Upper lobe of left lung (tissue), 6 donors: ENCODE measurements around the gene NHLRC4. TPM values are rescaled to one million over a fixed set of nuclear protein-coding genes. Genes with fewer than 3 reads are reported as not detected.

Source experiments
- ATAC-seq, 2 donors: fragments of 200-7000 bp; cut with Tn5 transposase; one replicate each; pipeline ENCODE4 v1.9.1; 2022; ENCODE audit warnings: mild to moderate bottlenecking in 2 of 2, moderate library complexity in 2 of 2; ENCODE audit not compliant: low FRiP score in 2 of 2
- DNase-seq, 2 donors: peaks; one replicate each; pipeline ENCODE4 v3.0.0-alpha.2; 2019 to 2020
- H3K27ac ChIP-seq, 4 donors: fragments of 200-600 bp; sonication (generic); one replicate each; pipeline ENCODE4 v1.5.1; 2016 to 2019
- H3K27me3 ChIP-seq, 4 donors: fragments of 200-600 bp; sonication (generic); one replicate each; pipeline ENCODE4 v1.5.1; 2017 to 2019
- H3K36me3 ChIP-seq, 4 donors: fragments of 200-600 bp; sonication (generic); one replicate each; pipeline ENCODE4 v1.5.1; 2016 to 2019
- H3K4me1 ChIP-seq, 4 donors: fragments of 200-600 bp; sonication (generic); one replicate each; pipeline ENCODE4 v1.5.1; 2018 to 2019
- H3K4me3 ChIP-seq, 4 donors: fragments of 200-600 bp; sonication (generic); one replicate each; pipeline ENCODE4 v1.5.1; 2017 to 2019; ENCODE audit warnings: mild to moderate bottlenecking in 2 of 4, moderate library complexity in 1 of 4
- H3K9me3 ChIP-seq, 4 donors: fragments of 200-600 bp; sonication (generic); one replicate each; pipeline ENCODE4 v1.5.1; 2018 to 2019
- CTCF ChIP-seq, 6 experiments: fragments of 450-650 bp in 4 of 6; fragments of 200-600 bp in 2 of 6; sonication (generic) in 2 of 6; IDR thresholded peaks; one replicate each; pipeline ENCODE4 v1.5.1; 2016 to 2019; ENCODE audit warnings: antibody characterized with exemption in 6 of 6
- EP300 ChIP-seq, 4 donors: sonication (generic); formaldehyde crosslinking; IDR thresholded peaks; one replicate each; pipeline ENCODE4 v1.5.1; 2017; ENCODE audit warnings: antibody characterized with exemption in 4 of 4, control low read depth in 2 of 4
- POLR2A ChIP-seq, 4 donors: fragments of 450-650 bp; IDR thresholded peaks; one replicate each; pipeline ENCODE4 v1.5.1; 2016 to 2017; ENCODE audit warnings: antibody characterized with exemption in 4 of 4, mild to moderate bottlenecking in 2 of 4
- POLR2AphosphoS5 ChIP-seq, 2 donors: sonication (generic); formaldehyde crosslinking; IDR thresholded peaks; one replicate each; pipeline ENCODE4 v1.5.1; 2017; ENCODE audit warnings: antibody characterized with exemption in 2 of 2
- WGBS, 2 donors: methylation state at CpG; one replicate each; pipeline ENCODE4 v1.1.5; 2017 to 2018; 5-methylcytosine and 5-hydroxymethylcytosine counted together
- total RNA-seq, 6 donors: library from RNA; depleted of rRNA in 4 of 6; stranded (reverse); fragments of >200 nt in 4 of 6; gene quantifications; one replicate each; pipeline versions ENCODE4 v1.1.0 to v1.2.1, GENCODE V29; 2016 to 2021
- donor health status: DM: no; HTN: no; CAD: no; lungs with moderate emphysema.
- donor health status: DM: no; HTN: yes; CAD: no; lungs with severe emphysema.

The NHLRC4 gene
- total RNA-seq, 6 donors from 2014 or later, result 1.2 to 7.8 (median 3.3) TPM

GRCh38 chr16:520847-521246 is 46.0 kb upstream of the NHLRC4 start:
- Histone ChIP-seq H3K27me3 (no peaks in the 10 kb centered on the region), H3K27ac (no peak overlapping the region), H3K9me3 (no peaks in the 10 kb centered on the region), H3K4me3 (no peak overlapping the region), H3K36me3 (peaks cover 1 to 41% (median 27%) of the 10 kb centered on the region in 4 donors), H3K4me1 (peaks cover 3 to 20% (median 7%) of the 10 kb centered on the region in 4 donors)
- 94 to 96% methylated on average over 11 to 12 of the region's 13 CpGs for WGBS, 2 donors
- TF ChIP-seq CTCF (IDR thresholded peaks at IDR 0.05), result no peak
- TF ChIP-seq POLR2AphosphoS5 (IDR thresholded peaks at IDR 0.05), result no peak
- TF ChIP-seq POLR2A (IDR thresholded peaks at IDR 0.05), result no peak
- no peak for TF ChIP-seq EP300 (IDR thresholded peaks at IDR 0.05)
- DNase-seq, result peak in 1 of 2 donors; percentile 59
- no peak for ATAC-seq

- 82 to 94% methylated on average over 10 to 34 of the region's 34 CpGs for WGBS, 2 donors
These were observed 45.2 kb upstream of the NHLRC4 start for GRCh38 chr16:521381-522210.

GRCh38 chr16:522320-523096 is 44.3 kb upstream of the NHLRC4 start:
- no peaks in the 10 kb centered on the region for H3K27me3 ChIP-seq
- ATAC-seq, result no peak
- DNase-seq, result no peak
- H3K27ac ChIP-seq, result no peak overlapping the region
- H3K36me3 ChIP-seq, result peaks cover 0 to 27% (median 21%) of the 10 kb centered on the region in 4 donors
- H3K4me3 ChIP-seq, result no peak overlapping the region
- peaks cover 13 to 31% (median 16%) of the 10 kb centered on the region in 4 donors for H3K4me1 ChIP-seq
- TF ChIP-seq POLR2A (IDR thresholded peaks at IDR 0.05), result no peak
- TF ChIP-seq POLR2AphosphoS5 (IDR thresholded peaks at IDR 0.05), result no peak
- no peak for TF ChIP-seq EP300 (IDR thresholded peaks at IDR 0.05)
- TF ChIP-seq CTCF (IDR thresholded peaks at IDR 0.05), result no peak
- no peaks in the 10 kb centered on the region for H3K9me3 ChIP-seq
- WGBS, 2 donors, result 78 to 85% methylated on average over 18 to 23 of the region's 23 CpGs

More at GRCh38 chr16:521381-522210, 45.2 kb upstream of the NHLRC4 start:
- Histone ChIP-seq H3K27me3 (no peaks in the 10 kb centered on the region), H3K4me3 (no peak overlapping the region), H3K27ac (no peak overlapping the region), H3K9me3 (no peaks in the 10 kb centered on the region), H3K4me1 (peaks cover 11 to 27% (median 14%) of the 10 kb centered on the region in 4 donors), H3K36me3 (peaks cover 0 to 35% (median 23%) of the 10 kb centered on the region in 4 donors)
- DNase-seq (peak in 1 of 2 donors; percentile 75), ATAC-seq (no peak)
- no peak for TF ChIP-seq POLR2AphosphoS5 (IDR thresholded peaks at IDR 0.05)
- TF ChIP-seq CTCF (IDR thresholded peaks at IDR 0.05), result no peak

GRCh38 chr16:523097-523741 is 43.6 kb upstream of the NHLRC4 start:
- 92 to 95% methylated on average over 16 to 19 of the region's 22 CpGs for WGBS, 2 donors
- ATAC-seq, result no peak
- TF ChIP-seq EP300 (IDR thresholded peaks at IDR 0.05) (no peak), CTCF (IDR thresholded peaks at IDR 0.05) (no peak), POLR2A (IDR thresholded peaks at IDR 0.05) (no peak), POLR2AphosphoS5 (IDR thresholded peaks at IDR 0.05) (no peak)

More at GRCh38 chr16:523097-523741, 43.6 kb upstream of the NHLRC4 start:
- Histone ChIP-seq H3K4me1 (peaks cover 13 to 33% (median 16%) of the 10 kb centered on the region in 4 donors), H3K9me3 (no peaks in the 10 kb centered on the region), H3K4me3 (no peak overlapping the region), H3K27me3 (no peaks in the 10 kb centered on the region), H3K27ac (no peak overlapping the region), H3K36me3 (peaks cover 0 to 25% (median 21%) of the 10 kb centered on the region in 4 donors)
- peak in 1 of 2 donors; percentile 73 for DNase-seq
